ENCODE measurements around the gene GRM1. TPM values are rescaled to one million over a fixed set of nuclear protein-coding genes. Genes with fewer than 3 reads are reported as not detected.
"Not testable (repeated sequence)": the region's sequence is repeated elsewhere in the genome, so short reads cannot be mapped to it uniquely, and the experiment has no call there.

GRM1 gene
- total RNA-seq, 2 donors from 2014 or later, result not detected

- no peak for DNase-seq
- intact Hi-C loops (cut with DNase I, micrococcal nuclease), result no loop called here
Measured at GRCh38 chr6:146177785-146178184, 148.9 kb downstream of the GRM1 start.

GRCh38 chr6:146183831-146184230 is 155.0 kb downstream of the GRM1 start:
- intact Hi-C loops (cut with DNase I, micrococcal nuclease), result no loop called here
- ATAC-seq (no peak), DNase-seq (no peak)

More at GRCh38 chr6:146177785-146178184, 148.9 kb downstream of the GRM1 start:
- no peak for ATAC-seq

DNA sequence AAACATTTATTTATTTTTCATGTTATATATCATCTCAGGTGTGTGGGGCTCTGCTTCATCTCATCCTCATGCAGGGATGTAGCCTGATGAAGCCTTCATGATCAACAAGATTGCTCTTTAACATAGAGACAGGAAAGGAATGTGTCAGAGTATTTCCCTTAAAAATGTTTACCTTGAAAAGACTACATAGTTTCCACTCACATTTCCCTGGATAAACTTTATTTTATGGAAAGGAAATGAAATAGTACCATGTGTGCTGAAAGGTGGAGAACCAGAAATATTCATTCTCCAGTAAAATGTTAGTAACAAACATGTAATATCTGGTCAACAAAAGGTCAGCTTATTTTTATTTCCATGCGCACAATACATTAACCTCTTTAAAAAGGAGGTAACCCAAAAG is 155.8 kb downstream of the GRM1 start:
- intact Hi-C loops (cut with DNase I, micrococcal nuclease), result no loop called here
- ATAC-seq (no peak), DNase-seq (no peak)

- intact Hi-C loops (cut with DNase I, micrococcal nuclease), result no loop called here
- no peak for ATAC-seq
Measured at GRCh38 chr6:146189131-146189530, 160.3 kb downstream of the GRM1 start.

DNA sequence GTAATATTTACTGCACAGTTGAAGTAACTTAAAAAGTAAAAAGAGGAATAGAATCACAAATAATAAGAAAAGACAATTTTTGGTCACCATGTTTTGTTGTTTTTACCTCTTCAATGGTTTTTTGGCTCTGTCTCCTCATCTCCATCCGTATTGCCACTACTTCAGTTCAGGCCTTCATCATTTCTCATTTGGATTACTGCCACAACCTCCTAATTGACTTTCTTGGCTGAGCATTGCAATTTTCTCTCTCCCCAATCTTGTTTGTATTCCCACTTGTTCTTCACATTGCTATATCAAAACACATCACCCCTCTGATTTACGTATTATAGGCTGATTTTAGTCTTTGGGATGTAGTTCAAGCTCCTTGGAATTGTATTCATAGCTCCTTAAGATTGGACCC is 161.7 kb downstream of the GRM1 start:
- ATAC-seq, result no peak
- no peak for DNase-seq
- intact Hi-C loops (cut with DNase I, micrococcal nuclease), result no loop called here

More at GRCh38 chr6:146189131-146189530, 160.3 kb downstream of the GRM1 start:
- no peak for DNase-seq

GRCh38 chr6:146191166-146191565 is 162.3 kb downstream of the GRM1 start:
- DNase-seq (no peak), ATAC-seq (no peak)
- intact Hi-C loops (cut with DNase I, micrococcal nuclease), result no loop called here

GRCh38 chr6:146191612-146192011 is 162.8 kb downstream of the GRM1 start:
- intact Hi-C loops (cut with DNase I, micrococcal nuclease), result no loop called here
- no peak for DNase-seq
- ATAC-seq, result no peak

DNA sequence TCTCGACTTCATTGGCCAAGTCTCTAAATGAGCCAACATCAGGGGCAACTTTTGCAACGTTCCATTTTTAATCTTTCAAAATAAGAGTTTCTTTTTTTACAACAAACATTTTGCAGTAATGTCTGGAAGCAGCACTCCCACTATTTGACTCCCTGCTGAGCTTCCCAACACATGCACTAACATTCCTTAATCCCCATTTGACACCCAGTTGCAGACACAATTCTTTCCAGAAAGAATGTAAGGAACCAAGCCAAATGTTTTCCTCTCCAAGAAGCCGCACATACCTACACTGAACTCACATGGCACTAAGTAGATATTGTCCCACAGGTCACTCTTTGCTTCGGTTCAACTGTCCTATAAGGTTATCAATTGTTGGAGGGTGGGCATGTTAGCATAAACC is 165.6 kb downstream of the GRM1 start:
- DNase-seq (no peak), ATAC-seq (no peak)
- intact Hi-C loops (cut with DNase I, micrococcal nuclease), result no loop called here

- ATAC-seq, result no peak
- intact Hi-C loops (cut with DNase I, micrococcal nuclease), result no loop called here
Measured at GRCh38 chr6:146200176-146200575, 171.3 kb downstream of the GRM1 start.

DNA sequence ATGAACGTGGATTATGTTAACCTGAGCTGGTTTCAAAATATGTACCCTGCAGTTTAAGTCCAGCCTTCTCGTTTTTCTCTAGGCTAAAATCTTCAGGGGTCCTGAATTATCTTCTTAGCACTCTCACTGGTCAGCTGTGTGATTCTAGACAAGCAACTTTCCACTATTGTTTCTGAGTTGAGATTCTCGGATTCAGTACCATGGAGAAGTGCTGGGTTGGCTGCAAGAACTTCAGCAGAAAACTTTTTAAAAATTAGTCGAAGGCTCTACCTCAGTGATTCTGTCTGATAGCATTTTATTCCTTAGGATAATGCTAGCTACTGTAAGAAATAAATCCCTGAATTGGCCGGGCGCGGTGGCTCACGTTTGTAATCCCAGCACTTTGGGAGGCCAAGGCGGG is 173.7 kb downstream of the GRM1 start:
- intact Hi-C loops (cut with DNase I, micrococcal nuclease), result no loop called here
- ATAC-seq, result no peak
- no peak for DNase-seq

More at GRCh38 chr6:146200176-146200575, 171.3 kb downstream of the GRM1 start:
- DNase-seq, result no peak

- intact Hi-C loops (cut with DNase I, micrococcal nuclease), result no loop called here
- ATAC-seq, result no peak
- no peak for DNase-seq
Measured at GRCh38 chr6:146209942-146210341, 181.1 kb downstream of the GRM1 start.

GRCh38 chr6:146210406-146211083 is 181.7 kb downstream of the GRM1 start:
- ATAC-seq (no peak), DNase-seq (no peak)
- intact Hi-C loops (cut with DNase I, micrococcal nuclease), result no loop called here

DNA sequence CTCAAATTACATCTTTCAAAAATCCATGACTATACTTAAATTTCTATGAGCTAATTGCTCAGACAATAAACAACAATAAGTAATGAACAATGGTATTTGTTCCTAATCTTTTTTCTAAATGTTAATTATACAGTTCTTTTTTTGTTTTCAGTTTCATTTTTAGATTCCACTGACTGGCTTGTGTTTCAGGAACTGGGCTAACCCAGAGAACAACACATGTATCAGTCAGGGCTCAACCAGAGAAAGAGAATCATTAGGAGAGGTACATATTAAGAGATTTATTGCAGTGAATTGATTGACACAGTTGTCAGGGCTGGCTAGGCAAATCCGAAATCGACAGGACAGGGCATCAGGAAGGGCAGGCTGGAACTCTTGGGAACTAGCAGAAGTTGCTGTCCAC is 182.8 kb downstream of the GRM1 start:
- no peak for ATAC-seq
- intact Hi-C loops (cut with DNase I, micrococcal nuclease), result no loop called here

DNA sequence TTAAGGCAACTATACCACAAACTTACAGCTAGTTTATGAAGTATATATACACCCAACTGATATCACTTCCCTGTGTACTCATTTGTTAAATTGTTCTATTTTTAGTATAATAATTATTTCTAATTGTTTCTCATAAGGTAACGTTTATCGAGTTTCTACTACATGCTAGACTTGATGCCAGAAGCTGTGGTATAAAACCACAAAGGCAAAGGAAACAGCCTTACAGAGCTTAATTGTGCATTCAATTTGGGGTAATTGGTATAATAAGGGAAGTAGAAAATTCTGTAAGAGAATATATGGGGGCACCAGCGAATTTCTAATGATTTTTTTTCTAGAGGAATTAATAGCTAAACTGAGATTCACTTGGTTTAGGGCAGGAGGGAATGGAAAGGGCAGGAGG is 183.9 kb downstream of the GRM1 start:
- intact Hi-C loops (cut with DNase I, micrococcal nuclease), result no loop called here
- no peak for ATAC-seq
- no peak for DNase-seq

More for the DNA sequence above, 182.8 kb downstream of the GRM1 start:
- no peak for DNase-seq

GRCh38 chr6:146219101-146219500 is 190.2 kb downstream of the GRM1 start:
- intact Hi-C loops (cut with DNase I, micrococcal nuclease), result no loop called here
- ATAC-seq, result no peak
- no peak for DNase-seq

DNA sequence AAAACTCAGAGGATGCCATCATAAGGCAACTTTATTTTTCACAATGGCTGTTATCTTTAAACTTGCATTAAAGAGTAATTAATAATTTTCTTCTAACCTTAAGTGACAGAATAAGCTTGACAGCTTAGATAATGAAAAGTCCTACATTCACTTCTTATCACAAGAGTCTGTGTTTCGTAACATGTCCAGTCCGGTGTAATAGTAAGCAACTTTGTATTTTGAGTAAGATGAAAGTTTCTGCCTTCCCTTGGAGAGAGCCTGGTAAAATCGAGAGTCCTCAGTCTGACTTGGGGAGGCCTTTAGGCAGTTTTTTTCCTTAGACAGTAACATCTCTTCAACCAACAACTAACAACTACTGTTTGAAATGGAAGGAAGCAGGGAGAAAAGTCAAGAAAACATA is 195.6 kb downstream of the GRM1 start:
- intact Hi-C loops (cut with DNase I, micrococcal nuclease), result no loop called here
- DNase-seq (no peak), ATAC-seq (no peak)

DNA sequence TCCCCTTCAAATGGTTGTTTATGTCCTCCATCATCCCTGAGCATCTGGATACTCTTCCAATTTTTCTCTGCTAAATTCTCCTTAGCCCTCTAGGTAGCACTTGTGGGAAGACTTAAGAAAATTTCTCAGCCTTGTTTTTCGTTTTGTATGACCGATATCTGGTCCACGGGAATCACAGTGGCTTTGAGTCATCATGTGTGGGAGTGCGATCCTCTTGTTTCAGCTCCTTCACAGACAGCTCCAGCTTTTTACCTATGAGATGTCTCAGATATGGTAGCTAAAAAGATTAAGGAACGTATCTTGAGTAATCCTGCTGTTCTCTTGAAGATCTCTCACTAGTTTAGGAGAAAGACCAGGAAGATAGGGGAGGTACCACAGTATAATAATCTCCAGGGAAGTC is 196.1 kb downstream of the GRM1 start:
- ATAC-seq, result no peak
- no peak for DNase-seq
- intact Hi-C loops (cut with DNase I, micrococcal nuclease), result no loop called here

- intact Hi-C loops (cut with DNase I, micrococcal nuclease), result no loop called here
- ATAC-seq (no peak), DNase-seq (no peak)
Measured at GRCh38 chr6:146240322-146240721, 211.5 kb downstream of the GRM1 start.

GRCh38 chr6:146240807-146241206 is 211.9 kb downstream of the GRM1 start:
- intact Hi-C loops (cut with DNase I, micrococcal nuclease), result no loop called here
- no peak for ATAC-seq
- DNase-seq, result no peak

- ATAC-seq; intact Hi-C loops (cut with DNase I, micrococcal nuclease); DNase-seq: not testable (repeated sequence)
Measured at GRCh38 chr6:146243646-146244045, 214.8 kb downstream of the GRM1 start.

GRCh38 chr6:146244630-146245143 is 215.8 kb downstream of the GRM1 start:
- DNase-seq, result no peak
- intact Hi-C loops (cut with DNase I, micrococcal nuclease), result no loop called here
- no peak for ATAC-seq
